ENCODE data around the gene MS4A6E. TPM values are rescaled to one million over a fixed set of nuclear protein-coding genes. Genes with fewer than 3 reads are reported as not detected.

MS4A6E gene
- total RNA-seq, 1 experiment from 2014 or later = not detected

DNA sequence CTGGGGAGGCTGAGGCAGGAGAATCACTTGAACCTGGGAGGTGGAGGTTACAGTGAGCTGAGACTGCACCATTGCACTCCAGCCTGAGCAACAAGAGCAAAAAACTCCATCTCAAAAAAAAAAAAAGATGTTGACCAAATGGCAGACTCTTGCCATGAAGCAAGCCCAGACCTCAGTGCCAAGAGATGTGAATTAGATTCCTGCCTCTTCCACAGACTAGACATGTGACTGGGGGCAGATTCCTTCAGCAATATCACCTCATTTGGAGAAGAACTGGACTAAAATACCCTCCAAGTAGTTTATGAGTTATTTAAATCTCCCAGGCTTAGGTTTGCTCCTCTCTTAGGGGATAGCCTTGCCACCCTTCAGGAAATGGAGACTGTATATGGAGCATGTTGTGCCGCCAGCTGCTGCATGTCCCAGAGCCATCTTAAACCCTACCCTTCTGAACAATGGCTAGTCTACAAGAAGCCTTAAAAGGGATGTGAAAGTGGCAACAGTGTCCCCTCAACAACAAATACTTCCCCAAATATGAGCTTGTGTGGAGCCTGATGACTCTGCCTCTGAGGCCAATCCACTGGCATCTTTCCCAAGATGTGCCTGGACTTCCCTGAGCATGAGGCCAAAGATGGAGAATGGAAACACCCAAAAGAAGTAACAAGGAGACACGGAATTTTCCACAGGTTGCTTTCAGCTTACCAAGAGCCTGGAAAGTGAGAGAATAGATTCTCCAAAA, 50.5 kb downstream of the MS4A6E start:
- H3K4me1 ChIP-seq (replicated peaks; ENCODE audit: insufficient read depth) = no peaks in the 10 kb centered on the region
- POLR2A ChIA-PET (ENCODE audit: unreplicated experiment) = no interaction called here
- no peaks in the 10 kb centered on the region for H3K79me2 ChIP-seq (ENCODE audit: low read depth)
- H3F3A ChIP-seq (ENCODE audit: insufficient read depth, low read depth) = no peaks in the 10 kb centered on the region
- TF ChIP-seq, protein P1, sequence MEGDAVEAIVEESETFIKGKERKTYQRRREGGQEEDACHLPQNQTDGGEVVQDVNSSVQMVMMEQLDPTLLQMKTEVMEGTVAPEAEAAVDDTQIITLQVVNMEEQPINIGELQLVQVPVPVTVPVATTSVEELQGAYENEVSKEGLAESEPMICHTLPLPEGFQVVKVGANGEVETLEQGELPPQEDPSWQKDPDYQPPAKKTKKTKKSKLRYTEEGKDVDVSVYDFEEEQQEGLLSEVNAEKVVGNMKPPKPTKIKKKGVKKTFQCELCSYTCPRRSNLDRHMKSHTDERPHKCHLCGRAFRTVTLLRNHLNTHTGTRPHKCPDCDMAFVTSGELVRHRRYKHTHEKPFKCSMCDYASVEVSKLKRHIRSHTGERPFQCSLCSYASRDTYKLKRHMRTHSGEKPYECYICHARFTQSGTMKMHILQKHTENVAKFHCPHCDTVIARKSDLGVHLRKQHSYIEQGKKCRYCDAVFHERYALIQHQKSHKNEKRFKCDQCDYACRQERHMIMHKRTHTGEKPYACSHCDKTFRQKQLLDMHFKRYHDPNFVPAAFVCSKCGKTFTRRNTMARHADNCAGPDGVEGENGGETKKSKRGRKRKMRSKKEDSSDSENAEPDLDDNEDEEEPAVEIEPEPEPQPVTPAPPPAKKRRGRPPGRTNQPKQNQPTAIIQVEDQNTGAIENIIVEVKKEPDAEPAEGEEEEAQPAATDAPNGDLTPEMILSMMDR (conservative IDR thresholded peaks at IDR 0.05) = no peak
- TF ChIP-seq EZH2 (IDR thresholded peaks at IDR 0.05; ENCODE audit: low read depth) = no peak
- peaks cover 41% of the 10 kb centered on the region; the same call in 1 of the 2 replicates for H3K27me3 ChIP-seq (ENCODE audit: insufficient read depth, low read depth)
- H3K4me3 ChIP-seq = no peak overlapping the region
- no peak overlapping the region for H3K27ac ChIP-seq
- intact Hi-C loops (cut with micrococcal nuclease; ENCODE audit: unreplicated experiment) = no loop called here
- no peak for DNase-seq
- no peak overlapping the region for H2AFZ ChIP-seq
- H4K20me1 ChIP-seq (ENCODE audit: insufficient read depth) = no peaks in the 10 kb centered on the region
- H3K4me2 ChIP-seq = no peak overlapping the region
- H3K9me3 ChIP-seq (ENCODE audit: insufficient read depth, low read depth) = no peaks in the 10 kb centered on the region
- no peaks in the 10 kb centered on the region for H3K36me3 ChIP-seq (ENCODE audit: low read depth)
- no TSS peak for BruUV-seq (replicated peaks)
- no peaks in the 10 kb centered on the region for H3K9me2 ChIP-seq (ENCODE audit: insufficient read depth)
- CTCF ChIA-PET = no interaction called here

DNA sequence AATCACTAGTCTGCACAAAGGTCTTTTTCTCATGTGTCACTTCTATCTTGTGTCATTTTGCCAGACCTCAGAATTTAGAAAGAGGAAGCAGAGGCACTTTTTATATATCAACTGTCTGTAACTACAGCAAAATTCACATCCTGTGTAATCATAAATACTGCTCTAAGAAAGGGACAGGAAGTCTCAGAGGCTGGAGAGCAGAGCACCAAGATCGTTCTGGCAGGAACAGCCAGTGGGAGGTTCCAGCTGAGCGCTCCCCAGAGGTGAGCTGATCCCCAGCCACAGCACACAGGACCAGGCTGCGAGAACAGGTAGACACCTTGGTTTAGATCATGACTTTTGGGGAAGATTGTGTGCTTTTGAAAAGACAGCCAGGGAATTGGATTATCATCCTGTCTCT, 51.3 kb downstream of the MS4A6E start, which contains the start of gene MS4A7:
TSS of gene MS4A7 (plus strand) at position 179 of the 400 bp plus-strand sequence. CDS start 4,610 bp downstream, outside the sequence.
- Histone ChIP-seq H3F3A (ENCODE audit: insufficient read depth, low read depth) (no peaks in the 10 kb centered on the region), H3K9me2 (ENCODE audit: insufficient read depth) (no peaks in the 10 kb centered on the region), H4K20me1 (ENCODE audit: insufficient read depth) (no peaks in the 10 kb centered on the region), H2AFZ (no peak within 1 kb of the TSS), H3K36me3 (ENCODE audit: low read depth) (no peaks in the 10 kb centered on the region), H3K27me3 (ENCODE audit: insufficient read depth, low read depth) (peaks cover 38% of the 10 kb centered on the region; the same call in 1 of the 2 replicates), H3K27ac (no peak within 1 kb of the TSS), H3K4me1 (replicated peaks; ENCODE audit: insufficient read depth) (no peaks in the 10 kb centered on the region), H3K9me3 (ENCODE audit: insufficient read depth, low read depth) (no peaks in the 10 kb centered on the region), H3K4me3 (no peak within 1 kb of the TSS), H3K4me2 (no peak within 1 kb of the TSS), H3K79me2 (ENCODE audit: low read depth) (no peaks in the 10 kb centered on the region)
- CTCF ChIA-PET = no interaction called here
- POLR2A ChIA-PET (ENCODE audit: unreplicated experiment) = no interaction called here
- no TSS peak for BruUV-seq (replicated peaks)
- no peak for TF ChIP-seq EZH2 (IDR thresholded peaks at IDR 0.05; ENCODE audit: low read depth)
- TF ChIP-seq, protein P1 (conservative IDR thresholded peaks at IDR 0.05) = no peak
- intact Hi-C loops (cut with micrococcal nuclease; ENCODE audit: unreplicated experiment) = no loop called here
- no peak for DNase-seq

- no TSS peak for BruUV-seq (replicated peaks)
- Histone ChIP-seq H3K9me3 (ENCODE audit: insufficient read depth, low read depth) (no peaks in the 10 kb centered on the region), H3K9me2 (ENCODE audit: insufficient read depth) (no peaks in the 10 kb centered on the region; the same call in 1 of the 2 replicates), H3K79me2 (ENCODE audit: low read depth) (no peaks in the 10 kb centered on the region), H3K4me1 (replicated peaks; ENCODE audit: insufficient read depth) (no peaks in the 10 kb centered on the region), H3K4me2 (no peak overlapping the region), H2AFZ (no peak overlapping the region), H3K27me3 (ENCODE audit: insufficient read depth, low read depth) (peaks cover 20% of the 10 kb centered on the region), H3K27ac (no peak overlapping the region), H3F3A (ENCODE audit: insufficient read depth, low read depth) (no peaks in the 10 kb centered on the region), H3K4me3 (no peak overlapping the region), H3K36me3 (ENCODE audit: low read depth) (no peaks in the 10 kb centered on the region), H4K20me1 (ENCODE audit: insufficient read depth) (no peaks in the 10 kb centered on the region)
- no peak for TF ChIP-seq EZH2 (IDR thresholded peaks at IDR 0.05; ENCODE audit: low read depth)
- TF ChIP-seq, protein P1 (conservative IDR thresholded peaks at IDR 0.05) = no peak
- intact Hi-C loops (cut with micrococcal nuclease; ENCODE audit: unreplicated experiment) = no loop called here
- POLR2A ChIA-PET (ENCODE audit: unreplicated experiment) = no interaction called here
- CTCF ChIA-PET = no interaction called here
- no peak for DNase-seq
Observed at GRCh38 chr11:60389279-60389910, 62.3 kb downstream of the MS4A6E start.

Measured in PC-9 (cell line).